CD4-positive, alpha-beta T cell treated with Interferon alpha-2 for 1 hour (primary cell): ENCODE data around the gene CXCR5.

ENCODE experiments used
- DNase-seq, 2 donors: peaks; one replicate each; pipeline ENCODE4 v3.0.0-alpha.2; 2020 to 2022

CXCR5 gene

GRCh38 chr11:118914178-118914918, 30.7 kb downstream of the CXCR5 start:
- DNase-seq, result peak; percentile 54 to 77

- DNase-seq, result no peak
These were observed 31.3 kb downstream of the CXCR5 start for GRCh38 chr11:118914987-118915386.

- DNase-seq, result no peak
These were observed 31.7 kb downstream of the CXCR5 start for GRCh38 chr11:118915396-118915795.

- DNase-seq, result no peak
These were observed 32.5 kb downstream of the CXCR5 start for GRCh38 chr11:118915941-118916841.

GRCh38 chr11:118916842-118917388, 33.2 kb downstream of the CXCR5 start:
- DNase-seq, result no peak

GRCh38 chr11:118917481-118918127, 33.9 kb downstream of the CXCR5 start:
- peak; percentile 63 to 78 for DNase-seq

- peak; percentile 60 to 70 for DNase-seq
These were observed 34.5 kb downstream of the CXCR5 start for GRCh38 chr11:118918128-118918685.

GRCh38 chr11:118918686-118919280, 35.1 kb downstream of the CXCR5 start:
- DNase-seq, result peak in 1 of 2 donors; percentile 47

- DNase-seq, result no peak
These were observed 37.6 kb downstream of the CXCR5 start for GRCh38 chr11:118921121-118921928.

- no peak for DNase-seq
These were observed 38.4 kb downstream of the CXCR5 start for GRCh38 chr11:118921929-118922744.

GRCh38 chr11:118922745-118923627, 39.3 kb downstream of the CXCR5 start:
- DNase-seq, result no peak

GRCh38 chr11:118923721-118924587, 40.3 kb downstream of the CXCR5 start:
- DNase-seq, result peak in 1 of 2 donors; percentile 55

- peak; percentile 39 to 56 for DNase-seq
These were observed 41.2 kb downstream of the CXCR5 start for GRCh38 chr11:118924591-118925585.

- DNase-seq, result no peak
These were observed 43.9 kb downstream of the CXCR5 start for GRCh38 chr11:118927554-118928100.

GRCh38 chr11:118928101-118928869, 44.6 kb downstream of the CXCR5 start:
- DNase-seq, result peak; percentile 95 to 96
